LNCAP (cell line): ENCODE measurements around the gene STARD9.

ENCODE experiments used
- TF ChIP-seq, protein P1 (sequence below): fragments of 450-650 bp; IDR thresholded peaks from 2 replicates; pipeline ENCODE4 v1.5.1; 2017; ENCODE audit warnings: mild to moderate bottlenecking

STARD9 gene

DNA sequence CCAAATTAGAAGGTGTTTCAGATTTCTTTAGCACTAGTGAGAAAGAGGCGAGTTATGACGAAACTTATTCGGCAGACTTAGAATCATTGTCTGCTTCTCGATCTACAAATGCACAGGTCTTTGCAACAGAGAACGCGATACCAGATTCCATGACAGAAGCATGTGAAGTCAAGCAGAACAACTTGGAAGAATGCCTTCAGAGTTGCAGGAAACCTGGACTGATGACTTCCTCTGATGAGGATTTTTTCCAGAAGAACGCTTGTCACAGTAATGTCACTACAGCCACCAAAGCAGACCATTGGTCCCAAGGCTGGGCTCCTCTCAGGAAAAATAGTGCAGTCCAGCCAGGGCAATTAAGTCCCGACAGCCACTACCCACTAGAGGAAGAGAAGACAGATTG, 110.9 kb downstream of the STARD9 start:
- TF ChIP-seq, protein P1, sequence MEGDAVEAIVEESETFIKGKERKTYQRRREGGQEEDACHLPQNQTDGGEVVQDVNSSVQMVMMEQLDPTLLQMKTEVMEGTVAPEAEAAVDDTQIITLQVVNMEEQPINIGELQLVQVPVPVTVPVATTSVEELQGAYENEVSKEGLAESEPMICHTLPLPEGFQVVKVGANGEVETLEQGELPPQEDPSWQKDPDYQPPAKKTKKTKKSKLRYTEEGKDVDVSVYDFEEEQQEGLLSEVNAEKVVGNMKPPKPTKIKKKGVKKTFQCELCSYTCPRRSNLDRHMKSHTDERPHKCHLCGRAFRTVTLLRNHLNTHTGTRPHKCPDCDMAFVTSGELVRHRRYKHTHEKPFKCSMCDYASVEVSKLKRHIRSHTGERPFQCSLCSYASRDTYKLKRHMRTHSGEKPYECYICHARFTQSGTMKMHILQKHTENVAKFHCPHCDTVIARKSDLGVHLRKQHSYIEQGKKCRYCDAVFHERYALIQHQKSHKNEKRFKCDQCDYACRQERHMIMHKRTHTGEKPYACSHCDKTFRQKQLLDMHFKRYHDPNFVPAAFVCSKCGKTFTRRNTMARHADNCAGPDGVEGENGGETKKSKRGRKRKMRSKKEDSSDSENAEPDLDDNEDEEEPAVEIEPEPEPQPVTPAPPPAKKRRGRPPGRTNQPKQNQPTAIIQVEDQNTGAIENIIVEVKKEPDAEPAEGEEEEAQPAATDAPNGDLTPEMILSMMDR = no peak

GRCh38 chr15:42687740-42688139, 112.3 kb downstream of the STARD9 start:
- TF ChIP-seq, protein P1 = no peak

DNA sequence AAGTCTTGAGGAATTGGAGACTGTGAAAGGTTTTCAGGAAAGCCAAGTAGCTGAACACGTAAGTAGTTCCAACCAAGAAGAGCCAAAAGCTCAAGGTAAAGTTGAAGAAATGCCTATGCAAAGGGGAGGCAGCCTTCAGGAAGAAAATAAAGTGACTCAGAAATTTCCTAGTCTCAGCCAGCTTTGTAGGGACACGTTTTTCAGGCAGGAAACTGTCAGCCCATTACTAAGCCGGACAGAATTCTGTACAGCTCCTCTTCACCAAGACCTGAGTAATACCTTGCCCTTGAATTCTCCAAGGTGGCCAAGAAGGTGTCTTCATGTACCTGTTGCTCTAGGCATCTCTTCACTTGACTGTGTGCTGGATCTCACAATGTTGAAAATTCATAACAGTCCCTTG, 112.9 kb downstream of the STARD9 start:
- TF ChIP-seq, protein P1 = no peak

DNA sequence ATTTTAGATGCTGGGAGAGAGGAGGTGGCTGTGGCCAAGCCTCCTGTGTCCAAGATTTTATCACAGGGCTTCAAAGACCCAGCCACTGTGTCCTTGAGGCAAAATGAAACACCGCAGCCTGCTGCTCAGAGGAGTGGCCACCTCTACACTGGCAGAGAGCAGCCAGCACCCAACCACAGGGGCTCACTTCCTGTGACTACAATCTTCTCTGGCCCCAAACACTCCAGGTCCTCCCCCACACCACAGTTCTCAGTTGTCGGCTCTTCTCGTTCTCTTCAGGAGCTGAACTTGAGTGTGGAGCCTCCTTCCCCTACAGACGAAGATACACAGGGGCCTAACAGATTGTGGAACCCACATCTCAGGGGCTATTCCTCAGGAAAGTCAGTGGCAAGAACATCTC, 115.9 kb downstream of the STARD9 start:
- TF ChIP-seq, protein P1 = no peak

GRCh38 chr15:42691770-42692169, 116.4 kb downstream of the STARD9 start:
- TF ChIP-seq, protein P1 = no peak

DNA sequence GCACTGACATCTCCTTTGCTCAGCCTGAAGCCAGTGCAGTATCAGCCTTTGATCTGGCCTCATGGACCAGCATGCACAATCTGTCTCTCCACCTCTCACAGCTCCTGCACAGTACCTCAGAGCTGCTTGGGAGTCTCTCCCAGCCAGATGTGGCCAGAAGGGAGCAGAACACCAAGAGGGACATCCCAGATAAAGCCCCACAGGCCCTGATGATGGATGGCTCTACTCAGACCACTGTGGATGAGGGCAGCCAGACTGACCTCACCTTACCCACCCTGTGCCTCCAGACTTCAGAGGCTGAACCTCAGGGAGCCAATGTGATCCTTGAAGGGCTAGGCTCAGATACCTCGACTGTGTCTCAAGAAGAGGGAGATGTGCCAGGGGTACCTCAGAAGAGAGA, 117.1 kb downstream of the STARD9 start:
- TF ChIP-seq, protein P1 = no peak

GRCh38 chr15:42692997-42693396, 117.6 kb downstream of the STARD9 start:
- TF ChIP-seq, protein P1 = no peak

DNA sequence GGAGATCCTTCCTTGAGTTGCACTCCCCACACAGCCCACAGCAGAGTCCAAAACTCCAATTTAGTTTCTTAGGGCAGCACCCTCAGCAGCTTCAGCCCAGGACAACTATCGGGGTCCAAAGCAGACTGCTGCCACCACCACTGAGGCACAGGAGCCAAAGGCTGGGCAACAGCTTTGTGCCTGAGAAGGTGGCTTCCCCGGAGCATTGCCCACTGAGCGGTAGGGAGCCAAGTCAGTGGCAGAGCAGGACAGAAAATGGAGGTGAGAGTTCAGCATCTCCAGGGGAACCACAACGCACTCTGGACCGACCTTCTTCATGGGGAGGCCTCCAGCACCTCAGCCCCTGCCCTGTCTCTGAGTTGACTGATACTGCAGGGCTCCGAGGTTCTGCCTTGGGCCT, 118.1 kb downstream of the STARD9 start:
- TF ChIP-seq, protein P1 = no peak
